Skin of body (tissue), 2 donors: Measurements from ENCODE around the gene TMEM215. TPM values are rescaled to one million over a fixed set of nuclear protein-coding genes. Genes with fewer than 3 reads are reported as not detected.
"Not testable (repeated sequence)": the region's sequence is repeated elsewhere in the genome, so short reads cannot be mapped to it uniquely, and the experiment has no call there.

ENCODE experiments used
- DNase-seq: peaks from one replicate; lab custom pipeline; 2025; lab: John Stamatoyannopoulos, UW
- total RNA-seq: library from RNA; depleted of rRNA; stranded (reverse); fragments of >200 nt; gene quantifications from one replicate; pipeline ENCODE4 v1.2.3, GENCODE V29; 2014

TMEM215 gene, protein sequence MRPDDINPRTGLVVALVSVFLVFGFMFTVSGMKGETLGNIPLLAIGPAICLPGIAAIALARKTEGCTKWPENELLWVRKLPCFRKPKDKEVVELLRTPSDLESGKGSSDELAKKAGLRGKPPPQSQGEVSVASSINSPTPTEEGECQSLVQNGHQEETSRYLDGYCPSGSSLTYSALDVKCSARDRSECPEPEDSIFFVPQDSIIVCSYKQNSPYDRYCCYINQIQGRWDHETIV
- 0.39 TPM for total RNA-seq

GRCh38 chr9:32783168-32783891 is at the start of gene TMEM215:
TMEM215 (plus strand) TSS chr9:32783540; CDS start chr9:32784184, 644 bp downstream.
- DNase-seq = no peak

GRCh38 chr9:32735476-32735875 is 47.9 kb upstream of the TMEM215 start:
- peak; percentile 4 for DNase-seq

DNA sequence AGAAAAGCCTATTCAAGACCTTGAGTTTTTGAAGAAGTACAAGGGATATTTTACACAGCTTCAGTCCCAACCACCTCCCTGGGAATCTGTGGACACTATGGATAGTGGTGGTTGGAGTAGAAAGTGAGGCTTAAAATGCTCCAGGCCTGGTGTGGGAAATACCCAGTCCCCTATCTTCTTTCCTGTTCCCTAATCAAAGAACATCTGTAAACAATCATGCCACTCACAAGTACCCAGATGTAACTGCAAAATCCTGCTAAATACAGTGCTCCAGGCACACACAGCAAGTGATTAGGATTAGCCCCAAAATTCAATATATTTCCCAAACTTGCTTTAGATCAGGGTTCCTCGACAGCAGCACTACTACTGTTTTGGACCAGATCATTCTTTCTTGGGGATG is 46.0 kb upstream of the TMEM215 start:
- DNase-seq = no peak

DNA sequence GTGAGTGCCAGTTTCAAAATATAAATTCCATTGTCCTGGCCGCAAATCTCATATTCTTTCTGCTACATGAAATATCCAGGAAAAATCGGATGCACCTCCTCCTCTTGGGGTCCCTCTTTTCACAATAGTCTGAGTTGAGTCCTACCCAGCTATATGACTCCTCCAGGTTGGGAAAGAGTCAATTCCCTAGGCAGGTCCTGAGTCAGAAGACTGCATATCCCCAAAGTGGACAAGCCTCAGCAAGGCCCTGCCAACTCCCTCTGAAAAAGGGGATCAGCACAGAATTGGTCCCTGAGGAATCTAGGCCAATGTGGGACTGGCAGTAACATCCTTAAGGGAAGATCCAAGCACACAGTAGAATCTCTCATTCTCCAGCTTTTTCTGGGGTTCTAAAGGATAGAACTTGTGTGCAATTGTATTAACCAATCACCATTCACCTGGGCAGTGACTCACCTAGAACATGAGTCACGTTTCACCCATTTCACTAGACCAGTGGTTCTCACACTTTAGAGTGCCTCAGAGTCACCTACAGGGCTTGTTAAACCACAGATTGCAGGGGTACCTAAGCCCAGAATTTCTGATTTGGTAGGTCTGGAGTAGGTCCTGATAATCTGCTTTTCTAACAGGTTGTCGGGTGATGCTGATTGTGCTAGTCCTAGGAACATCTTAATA is 44.7 kb upstream of the TMEM215 start:
- DNase-seq = no peak

GRCh38 chr9:32741706-32742105 is 41.6 kb upstream of the TMEM215 start:
- no peak for DNase-seq

- no peak for DNase-seq
Observed at GRCh38 chr9:32742296-32742695, 41.0 kb upstream of the TMEM215 start.

DNA sequence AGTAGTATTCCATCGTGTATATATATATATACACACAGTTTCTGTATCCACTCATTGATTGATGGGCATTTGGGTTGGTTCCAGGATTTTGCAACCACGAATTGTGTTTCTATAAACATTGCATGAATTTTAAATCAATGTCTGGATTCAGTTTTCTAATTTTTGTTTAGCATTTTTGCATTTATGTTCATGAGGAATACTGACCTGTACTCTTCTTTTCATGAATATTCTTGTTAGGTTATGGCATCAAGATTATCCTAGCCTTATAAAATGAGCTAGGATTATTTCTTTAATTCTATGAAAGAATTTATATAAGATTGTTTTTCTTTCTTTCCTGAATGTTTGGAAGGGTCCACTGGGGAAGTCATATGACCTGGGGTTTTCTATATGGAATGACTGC is 35.3 kb upstream of the TMEM215 start:
- DNase-seq = no peak

DNA sequence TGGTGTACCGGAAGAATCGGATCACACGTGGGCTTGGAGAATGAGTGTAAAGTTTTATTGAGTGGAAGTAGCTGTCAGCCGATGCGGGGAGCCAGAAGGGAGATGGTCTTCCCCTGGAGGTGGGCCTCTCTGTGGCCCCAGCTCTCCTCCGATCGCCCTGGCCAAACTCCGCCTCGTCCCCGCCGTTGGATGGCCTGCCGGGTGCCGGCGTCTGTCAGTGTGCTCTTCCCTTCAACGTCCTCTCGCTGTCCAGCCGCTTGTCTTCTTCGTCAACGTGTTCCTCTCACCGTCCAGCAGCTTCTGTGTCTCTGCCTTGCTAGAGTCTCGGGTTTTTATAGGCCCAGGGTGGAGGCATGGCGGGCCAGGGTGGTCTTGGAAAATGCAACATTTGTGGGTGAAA is 27.6 kb upstream of the TMEM215 start:
- DNase-seq = no peak

- DNase-seq = no peak
Observed at GRCh38 chr9:32764139-32764538, 19.2 kb upstream of the TMEM215 start.

GRCh38 chr9:32775283-32775682 is 8.1 kb upstream of the TMEM215 start:
- DNase-seq = no peak

DNA sequence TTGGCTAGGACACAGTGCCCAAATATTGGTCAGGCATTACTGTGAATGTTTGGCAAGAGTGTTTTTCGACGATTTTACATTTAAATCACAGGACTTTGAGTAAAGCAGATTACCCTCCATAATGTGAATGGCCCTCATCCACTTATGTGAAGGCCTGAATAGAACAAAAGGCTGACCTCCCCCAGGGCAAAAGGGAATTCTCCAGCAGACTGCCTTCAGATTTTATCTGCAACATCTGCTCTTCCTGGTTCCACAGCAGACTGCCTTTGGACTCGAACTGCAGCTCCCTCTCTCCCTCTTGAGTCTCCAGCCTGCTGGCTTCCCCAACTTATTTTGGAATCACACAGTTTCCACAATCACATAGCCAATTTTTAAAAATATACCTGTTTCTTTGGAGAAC is 7.1 kb upstream of the TMEM215 start:
- DNase-seq = no peak

DNA sequence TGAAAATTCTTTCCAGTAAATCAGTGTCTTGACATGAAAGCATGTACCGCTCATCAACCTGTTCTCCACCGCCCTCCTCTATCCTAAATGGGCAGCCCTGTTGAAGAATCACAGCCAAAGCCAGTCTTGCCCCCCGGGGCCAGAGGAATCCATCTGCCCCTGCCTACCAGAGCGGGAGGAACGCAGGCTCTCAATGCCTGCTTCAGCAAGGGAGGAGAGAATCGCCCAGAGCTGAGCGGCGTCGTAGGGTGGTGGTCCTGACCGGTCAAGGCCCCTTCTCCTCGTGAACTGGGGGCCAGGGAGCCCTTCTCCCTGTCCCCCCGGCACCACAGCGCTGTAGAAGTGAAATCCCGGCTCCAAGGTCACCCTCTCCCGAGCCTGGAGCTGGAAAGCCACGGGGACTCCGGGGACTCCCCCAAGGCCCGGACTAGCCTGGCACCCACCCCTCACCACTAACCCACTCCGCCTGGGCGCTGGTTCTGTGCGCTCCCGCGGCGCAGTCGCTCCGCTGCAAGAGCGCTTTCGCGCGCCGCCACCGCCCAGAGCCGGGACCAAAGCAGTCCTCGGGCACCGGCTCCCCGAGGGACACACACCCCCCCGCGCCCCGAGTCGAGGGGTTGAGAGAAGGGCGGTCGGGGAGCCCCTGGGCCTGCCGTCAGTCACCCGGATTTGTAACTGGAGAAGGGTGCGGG is 718 bp upstream of the TMEM215 start:
- DNase-seq = no peak

DNA sequence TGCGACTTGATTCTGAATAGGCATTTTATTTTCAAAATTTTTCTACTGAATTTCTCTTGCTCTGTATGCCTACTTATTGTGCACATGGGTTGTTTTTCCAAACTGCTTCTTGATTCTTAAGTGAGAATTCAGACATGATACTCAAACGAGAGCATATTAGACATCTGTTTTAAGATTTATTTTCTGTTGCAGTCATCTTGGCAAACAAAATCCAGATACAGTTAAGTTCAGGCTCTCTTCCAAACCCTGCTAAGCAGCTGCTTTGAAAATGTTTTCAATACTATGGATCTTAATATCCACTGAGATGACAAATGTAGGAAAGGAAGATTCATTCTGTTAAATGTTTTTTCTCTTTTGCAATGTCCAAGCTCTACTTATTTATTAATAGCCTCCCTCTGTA is 4.5 kb downstream of the TMEM215 start:
- peak; percentile 63 for DNase-seq

GRCh38 chr9:32796015-32796414 is 12.7 kb downstream of the TMEM215 start:
- not testable (repeated sequence) for DNase-seq

- no peak for DNase-seq
Observed at GRCh38 chr9:32801530-32801929, 18.2 kb downstream of the TMEM215 start.

GRCh38 chr9:32807217-32807616 is 23.9 kb downstream of the TMEM215 start:
- DNase-seq = no peak

DNA sequence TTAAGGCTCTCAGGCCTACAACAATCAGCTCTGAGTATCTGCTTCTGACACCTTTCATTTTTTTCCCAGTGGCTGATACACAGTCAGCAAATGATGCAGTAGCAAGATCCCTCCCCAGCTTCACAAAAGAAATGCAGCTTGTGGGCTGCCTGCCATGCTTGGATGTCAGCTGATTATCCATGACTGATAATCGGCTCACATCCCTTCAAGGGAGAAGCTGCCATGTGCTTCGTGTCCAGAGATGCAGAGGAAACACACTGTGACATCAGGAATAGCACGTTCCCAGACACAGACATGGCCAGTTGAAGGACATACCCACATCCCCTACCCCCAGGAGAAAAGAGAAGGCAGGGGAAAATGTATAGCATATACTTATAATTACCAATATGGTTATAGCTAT is 27.9 kb downstream of the TMEM215 start:
- DNase-seq = no peak

- DNase-seq = no peak
Observed at GRCh38 chr9:32820322-32820721, 37.0 kb downstream of the TMEM215 start.

DNA sequence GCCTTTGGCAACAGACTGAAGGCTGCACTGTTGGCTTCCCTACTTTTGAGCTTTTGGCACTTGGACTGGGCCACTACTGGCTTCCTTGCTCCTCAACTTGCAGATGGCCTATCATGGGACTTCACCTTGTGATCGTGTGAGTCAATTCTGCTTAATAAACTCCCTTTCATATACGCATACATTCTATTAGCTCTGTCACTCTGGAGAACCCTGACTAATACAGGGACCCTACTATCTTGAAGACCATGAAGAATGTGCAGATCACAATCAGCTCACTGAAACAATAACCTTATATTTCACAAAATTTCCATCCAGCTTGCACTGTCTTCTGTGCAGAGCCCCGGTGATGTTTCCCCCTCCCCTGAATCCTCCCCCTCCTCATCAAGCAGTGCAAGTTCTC is 39.8 kb downstream of the TMEM215 start:
- no peak for DNase-seq

GRCh38 chr9:32823551-32823950 is 40.2 kb downstream of the TMEM215 start:
- DNase-seq = no peak

DNA sequence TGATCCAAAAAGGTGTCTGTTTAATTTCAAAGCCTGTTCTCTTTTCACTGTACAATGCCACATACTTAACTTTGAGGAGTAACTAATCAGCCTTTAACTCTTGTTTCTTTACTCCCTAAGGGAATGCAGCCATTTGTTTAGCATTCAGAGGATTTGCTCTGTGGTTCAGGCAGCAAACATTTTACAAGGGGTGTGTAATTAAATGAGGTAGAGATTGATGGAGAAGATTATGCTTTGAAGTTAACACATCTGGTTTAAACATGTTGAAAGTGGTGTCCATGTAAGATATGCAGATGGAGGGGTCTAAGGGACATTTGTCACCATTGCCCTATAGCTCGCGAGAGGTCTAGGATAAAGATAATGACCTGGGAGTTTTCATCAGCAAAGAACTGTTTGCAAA is 41.9 kb downstream of the TMEM215 start:
- no peak for DNase-seq

DNA sequence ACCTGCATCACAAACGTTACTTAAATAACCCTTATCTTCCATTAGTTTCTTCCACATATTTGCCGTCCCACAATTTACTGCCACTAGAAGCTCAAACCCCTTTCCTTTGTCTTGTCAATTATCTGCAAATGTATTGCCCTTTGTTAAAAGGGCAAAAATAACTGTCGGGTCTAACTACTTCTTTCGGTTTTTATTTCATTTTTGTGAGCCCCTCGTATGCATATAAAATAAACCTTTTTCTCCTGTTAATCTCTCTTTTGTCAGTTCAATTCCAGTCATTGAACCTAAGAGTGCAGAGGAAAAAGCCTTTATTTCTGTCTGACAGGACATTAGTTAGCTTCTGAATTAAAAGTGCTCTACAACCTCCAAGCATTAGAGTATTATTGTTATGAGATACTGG is 45.5 kb downstream of the TMEM215 start:
- DNase-seq = no peak
